Measurements from ENCODE around the gene UCN3.
"Not testable (repeated sequence)": the region's sequence is repeated elsewhere in the genome, so short reads cannot be mapped to it uniquely, and the experiment has no call there.

Gene UCN3

GRCh38 chr10:5369362-5370158, 4.8 kb downstream of the UCN3 start:
- DNase-seq (ENCODE audit: low spot score), result no peak

- no peak for DNase-seq (ENCODE audit: low spot score)
Measured at GRCh38 chr10:5370493-5371352, 6.0 kb downstream of the UCN3 start.

GRCh38 chr10:5373307-5373706, 8.5 kb downstream of the UCN3 start:
- no peak for DNase-seq (ENCODE audit: low spot score)

GRCh38 chr10:5373891-5374611, 9.3 kb downstream of the UCN3 start:
- DNase-seq (ENCODE audit: low spot score), result no peak

- DNase-seq (ENCODE audit: low spot score), result no peak
Measured at GRCh38 chr10:5376450-5376849, 11.7 kb downstream of the UCN3 start.

- not testable (repeated sequence) for DNase-seq (ENCODE audit: low spot score)
Measured at GRCh38 chr10:5379202-5379601, 14.4 kb downstream of the UCN3 start.

GRCh38 chr10:5380395-5380794, 15.6 kb downstream of the UCN3 start:
- DNase-seq (ENCODE audit: low spot score), result not testable (repeated sequence)

- DNase-seq (ENCODE audit: low spot score), result no peak
Measured at GRCh38 chr10:5381187-5381586, 16.4 kb downstream of the UCN3 start.

- no peak for DNase-seq (ENCODE audit: low spot score)
Measured at GRCh38 chr10:5385224-5385623, 20.5 kb downstream of the UCN3 start.

GRCh38 chr10:5387169-5387568, 22.4 kb downstream of the UCN3 start:
- DNase-seq (ENCODE audit: low spot score), result no peak

- no peak for DNase-seq (ENCODE audit: low spot score)
Measured at GRCh38 chr10:5390607-5391205, 25.9 kb downstream of the UCN3 start.

GRCh38 chr10:5391790-5392189, 27.0 kb downstream of the UCN3 start:
- DNase-seq (ENCODE audit: low spot score), result no peak

GRCh38 chr10:5393529-5393928, 28.8 kb downstream of the UCN3 start:
- no peak for DNase-seq (ENCODE audit: low spot score)

GRCh38 chr10:5395168-5395567, 30.4 kb downstream of the UCN3 start:
- no peak for DNase-seq (ENCODE audit: low spot score)

- no peak for DNase-seq (ENCODE audit: low spot score)
Measured at GRCh38 chr10:5396556-5397300, 32.0 kb downstream of the UCN3 start.

- DNase-seq (ENCODE audit: low spot score), result no peak
Measured at GRCh38 chr10:5399332-5399731, 34.6 kb downstream of the UCN3 start.

- no peak for DNase-seq (ENCODE audit: low spot score)
Measured at GRCh38 chr10:5400468-5401240, 35.9 kb downstream of the UCN3 start.

- DNase-seq (ENCODE audit: low spot score), result no peak
Measured at GRCh38 chr10:5402798-5403197, 38.0 kb downstream of the UCN3 start.

GRCh38 chr10:5404208-5405041, 39.7 kb downstream of the UCN3 start, which contains the start of gene TUBAL3:
Gene TUBAL3, minus strand, starts transcription at chr10:5404828. Its CDS starts 36 bp downstream, at chr10:5404792.
- DNase-seq (ENCODE audit: low spot score), result no peak

GRCh38 chr10:5406918-5407317, 42.2 kb downstream of the UCN3 start:
- no peak for DNase-seq (ENCODE audit: low spot score)
